ENCODE results near the gene NEURL1. TPM values are rescaled to one million over a fixed set of nuclear protein-coding genes. Genes with fewer than 3 reads are reported as not detected.

The NEURL1 gene
- total RNA-seq, 1 experiment from 2014 or later, result 7.9 TPM

- DNase-seq, result peak; percentile 7
- no peaks in the 10 kb centered on the region for H3K36me3 ChIP-seq (replicated peaks; ENCODE audit: control insufficient read depth, insufficient read depth, low read length)
- no peak overlapping the region for H3K4me3 ChIP-seq (ENCODE audit: insufficient read depth, low read depth, low read length)
- no peaks in the 10 kb centered on the region for H3K27me3 ChIP-seq (ENCODE audit: control insufficient read depth, insufficient read depth, low read length)
These were observed 41.4 kb downstream of the NEURL1 start for GRCh38 chr10:103534621-103535498.

- DNase-seq, result peak; percentile 6
- Histone ChIP-seq H3K4me3 (ENCODE audit: insufficient read depth, low read depth, low read length) (no peak overlapping the region), H3K27me3 (ENCODE audit: control insufficient read depth, insufficient read depth, low read length) (no peaks in the 10 kb centered on the region), H3K36me3 (replicated peaks; ENCODE audit: control insufficient read depth, insufficient read depth, low read length) (no peaks in the 10 kb centered on the region)
These were observed 42.1 kb downstream of the NEURL1 start for GRCh38 chr10:103535595-103535994.

- no peaks in the 10 kb centered on the region for H3K27me3 ChIP-seq (ENCODE audit: control insufficient read depth, insufficient read depth, low read length)
- H3K36me3 ChIP-seq (replicated peaks; ENCODE audit: control insufficient read depth, insufficient read depth, low read length), result no peaks in the 10 kb centered on the region
- no peak overlapping the region for H3K4me3 ChIP-seq (ENCODE audit: insufficient read depth, low read depth, low read length)
- DNase-seq, result no peak
These were observed 46.2 kb downstream of the NEURL1 start for GRCh38 chr10:103539751-103540150.

GRCh38 chr10:103540722-103541121, 47.2 kb downstream of the NEURL1 start:
- DNase-seq, result peak; percentile 44

GRCh38 chr10:103541616-103542015, 48.1 kb downstream of the NEURL1 start:
- H3K36me3 ChIP-seq (replicated peaks; ENCODE audit: control insufficient read depth, insufficient read depth, low read length), result no peaks in the 10 kb centered on the region
- no peaks in the 10 kb centered on the region for H3K27me3 ChIP-seq (ENCODE audit: control insufficient read depth, insufficient read depth, low read length)
- DNase-seq, result no peak
- no peak overlapping the region for H3K4me3 ChIP-seq (ENCODE audit: insufficient read depth, low read depth, low read length)

More at GRCh38 chr10:103540722-103541121, 47.2 kb downstream of the NEURL1 start:
- Histone ChIP-seq H3K4me3 (ENCODE audit: insufficient read depth, low read depth, low read length) (no peak overlapping the region), H3K36me3 (replicated peaks; ENCODE audit: control insufficient read depth, insufficient read depth, low read length) (no peaks in the 10 kb centered on the region), H3K27me3 (ENCODE audit: control insufficient read depth, insufficient read depth, low read length) (no peaks in the 10 kb centered on the region)

GRCh38 chr10:103542764-103543616, 49.5 kb downstream of the NEURL1 start:
- peak; percentile 84 for DNase-seq
- Histone ChIP-seq H3K36me3 (replicated peaks; ENCODE audit: control insufficient read depth, insufficient read depth, low read length) (no peaks in the 10 kb centered on the region), H3K27me3 (ENCODE audit: control insufficient read depth, insufficient read depth, low read length) (no peaks in the 10 kb centered on the region), H3K4me3 (ENCODE audit: insufficient read depth, low read depth, low read length) (no peak overlapping the region; the same call in 1 of the 2 replicates)

GRCh38 chr10:103543617-103544525, 50.4 kb downstream of the NEURL1 start:
- Histone ChIP-seq H3K4me3 (ENCODE audit: insufficient read depth, low read depth, low read length) (no peak overlapping the region), H3K36me3 (replicated peaks; ENCODE audit: control insufficient read depth, insufficient read depth, low read length) (no peaks in the 10 kb centered on the region), H3K27me3 (ENCODE audit: control insufficient read depth, insufficient read depth, low read length) (no peaks in the 10 kb centered on the region)
- DNase-seq, result peak; percentile 19

GRCh38 chr10:103544657-103545310, 51.3 kb downstream of the NEURL1 start:
- no peaks in the 10 kb centered on the region for H3K36me3 ChIP-seq (replicated peaks; ENCODE audit: control insufficient read depth, insufficient read depth, low read length)
- peak; percentile 31 for DNase-seq
- H3K4me3 ChIP-seq (ENCODE audit: insufficient read depth, low read depth, low read length), result no peak overlapping the region
- no peaks in the 10 kb centered on the region for H3K27me3 ChIP-seq (ENCODE audit: control insufficient read depth, insufficient read depth, low read length)

- Histone ChIP-seq H3K36me3 (replicated peaks; ENCODE audit: control insufficient read depth, insufficient read depth, low read length) (no peaks in the 10 kb centered on the region), H3K4me3 (ENCODE audit: insufficient read depth, low read depth, low read length) (no peak overlapping the region), H3K27me3 (ENCODE audit: control insufficient read depth, insufficient read depth, low read length) (no peaks in the 10 kb centered on the region)
- DNase-seq, result no peak
These were observed 51.9 kb downstream of the NEURL1 start for GRCh38 chr10:103545366-103545765.

GRCh38 chr10:103545771-103546281, 52.3 kb downstream of the NEURL1 start:
- DNase-seq, result peak; percentile 10
- Histone ChIP-seq H3K36me3 (replicated peaks; ENCODE audit: control insufficient read depth, insufficient read depth, low read length) (no peaks in the 10 kb centered on the region), H3K27me3 (ENCODE audit: control insufficient read depth, insufficient read depth, low read length) (no peaks in the 10 kb centered on the region), H3K4me3 (ENCODE audit: insufficient read depth, low read depth, low read length) (no peak overlapping the region)

- DNase-seq, result peak; percentile 14
- H3K27me3 ChIP-seq (ENCODE audit: control insufficient read depth, insufficient read depth, low read length), result no peaks in the 10 kb centered on the region
These were observed 52.9 kb downstream of the NEURL1 start for GRCh38 chr10:103546401-103546800.

GRCh38 chr10:103547391-103547946, 54.0 kb downstream of the NEURL1 start:
- Histone ChIP-seq H3K36me3 (replicated peaks; ENCODE audit: control insufficient read depth, insufficient read depth, low read length) (no peaks in the 10 kb centered on the region), H3K27me3 (ENCODE audit: control insufficient read depth, insufficient read depth, low read length) (no peaks in the 10 kb centered on the region), H3K4me3 (ENCODE audit: insufficient read depth, low read depth, low read length) (no peak overlapping the region)
- DNase-seq, result peak; percentile 33

More at GRCh38 chr10:103546401-103546800, 52.9 kb downstream of the NEURL1 start:
- H3K4me3 ChIP-seq (ENCODE audit: insufficient read depth, low read depth, low read length), result no peak overlapping the region
- H3K36me3 ChIP-seq (replicated peaks; ENCODE audit: control insufficient read depth, insufficient read depth, low read length), result no peaks in the 10 kb centered on the region

GRCh38 chr10:103548006-103548405, 54.5 kb downstream of the NEURL1 start:
- H3K4me3 ChIP-seq (ENCODE audit: insufficient read depth, low read depth, low read length), result no peak overlapping the region
- no peaks in the 10 kb centered on the region for H3K36me3 ChIP-seq (replicated peaks; ENCODE audit: control insufficient read depth, insufficient read depth, low read length)
- no peaks in the 10 kb centered on the region for H3K27me3 ChIP-seq (ENCODE audit: control insufficient read depth, insufficient read depth, low read length)
- peak; percentile 14 for DNase-seq

All from H7 (cell line).